ENCODE data around the gene INF2. TPM values are rescaled to one million over a fixed set of nuclear protein-coding genes. Genes with fewer than 3 reads are reported as not detected.

The INF2 gene
- total and polyA plus RNA-seq, 5 donors from 2014 or later: 4.2 to 74.3 (median 7.9) TPM

- Histone ChIP-seq H3K27me3 (ENCODE audit: control insufficient read depth, insufficient read depth, low read length) (no peaks in the 10 kb centered on the region), H3K4me3 (ENCODE audit: low read depth, low read length) (no peak overlapping the region), H3K36me3 (ENCODE audit: control insufficient read depth, insufficient read depth, low read length) (peaks cover 11% of the 10 kb centered on the region), H3K27ac (ENCODE audit: insufficient read depth, low read length, poor library complexity, severe bottlenecking) (no peak overlapping the region), H3K9me3 (ENCODE audit: control insufficient read depth in 2 of 2, low read length in 2 of 2) (no peaks in the 10 kb centered on the region), H3K4me1 (ENCODE audit: control insufficient read depth, insufficient read depth, low read length, poor library complexity, severe bottlenecking) (peaks cover 12% of the 10 kb centered on the region)
- Mint-ChIP-seq H3K36me3 (peaks cover 9% of the 10 kb centered on the region), H3K4me1 (peaks cover 0 to 31% (median 7%) of the 10 kb centered on the region in 4 donors), H3K27ac (peak overlapping the region in 1 of 3 donors; percentile 57), H3K4me3 (no peak overlapping the region), H3K27me3 (no peaks in the 10 kb centered on the region), H3K9me3 (no peaks in the 10 kb centered on the region)
- DNase-seq (no peak), ATAC-seq (ENCODE audit: low read depth in 2 of 2) (no peak)
Measured at GRCh38 chr14:104700225-104700651, 10.8 kb downstream of the INF2 start.

GRCh38 chr14:104700747-104701217 lies 11.4 kb downstream of the INF2 start:
- DNase-seq: no peak
- Mint-ChIP-seq H3K4me1 (peaks cover 0 to 25% (median 4%) of the 10 kb centered on the region in 4 donors), H3K4me3 (no peak overlapping the region), H3K9me3 (no peaks in the 10 kb centered on the region), H3K27ac (peak overlapping the region in 1 of 3 donors; percentile 57), H3K27me3 (no peaks in the 10 kb centered on the region), H3K36me3 (peaks cover 9% of the 10 kb centered on the region)
- Histone ChIP-seq H3K4me1 (ENCODE audit: control insufficient read depth, insufficient read depth, low read length, poor library complexity, severe bottlenecking) (peaks cover 7% of the 10 kb centered on the region), H3K36me3 (ENCODE audit: control insufficient read depth, insufficient read depth, low read length) (peaks cover 11% of the 10 kb centered on the region), H3K27ac (ENCODE audit: insufficient read depth, low read length, poor library complexity, severe bottlenecking) (no peak overlapping the region), H3K27me3 (ENCODE audit: control insufficient read depth, insufficient read depth, low read length) (no peaks in the 10 kb centered on the region), H3K9me3 (ENCODE audit: control insufficient read depth in 2 of 2, low read length in 2 of 2) (no peaks in the 10 kb centered on the region), H3K4me3 (ENCODE audit: low read depth, low read length) (no peak overlapping the region)
- no peak for ATAC-seq (ENCODE audit: low read depth in 2 of 2)

GRCh38 chr14:104701383-104702076 lies 12.1 kb downstream of the INF2 start:
- Histone ChIP-seq H3K27ac (ENCODE audit: insufficient read depth, low read length, poor library complexity, severe bottlenecking) (no peak overlapping the region), H3K4me1 (ENCODE audit: control insufficient read depth, insufficient read depth, low read length, poor library complexity, severe bottlenecking) (no peaks in the 10 kb centered on the region), H3K27me3 (ENCODE audit: control insufficient read depth, insufficient read depth, low read length) (no peaks in the 10 kb centered on the region), H3K9me3 (ENCODE audit: control insufficient read depth in 2 of 2, low read length in 2 of 2) (no peaks in the 10 kb centered on the region), H3K36me3 (ENCODE audit: control insufficient read depth, insufficient read depth, low read length) (peaks cover 11% of the 10 kb centered on the region), H3K4me3 (ENCODE audit: low read depth, low read length) (no peak overlapping the region)
- peak overlapping the region in 1 of 3 donors; percentile 46 for H3K27ac Mint-ChIP-seq
- no peaks in the 10 kb centered on the region for H3K9me3 Mint-ChIP-seq
- no peaks in the 10 kb centered on the region for H3K27me3 Mint-ChIP-seq
- no peak overlapping the region for H3K4me3 Mint-ChIP-seq
- peaks cover 9% of the 10 kb centered on the region for H3K36me3 Mint-ChIP-seq
- ATAC-seq (ENCODE audit: low read depth in 2 of 2) (no peak), DNase-seq (no peak)
- H3K4me1 Mint-ChIP-seq: peaks cover 0 to 18% (median 0%) of the 10 kb centered on the region in 4 donors

GRCh38 chr14:104702106-104702505 lies 12.7 kb downstream of the INF2 start:
- peaks cover 11% of the 10 kb centered on the region for H3K36me3 ChIP-seq (ENCODE audit: control insufficient read depth, insufficient read depth, low read length)
- Mint-ChIP-seq H3K4me1 (peaks cover 0 to 16% (median 0%) of the 10 kb centered on the region in 4 donors), H3K27me3 (no peaks in the 10 kb centered on the region), H3K27ac (peak overlapping the region in 1 of 3 donors; percentile 46), H3K4me3 (no peak overlapping the region), H3K36me3 (peaks cover 9% of the 10 kb centered on the region), H3K9me3 (no peaks in the 10 kb centered on the region)
- no peak overlapping the region for H3K4me3 ChIP-seq (ENCODE audit: low read depth, low read length)
- no peak overlapping the region for H3K27ac ChIP-seq (ENCODE audit: insufficient read depth, low read length, poor library complexity, severe bottlenecking)
- ATAC-seq (ENCODE audit: low read depth in 2 of 2) (no peak), DNase-seq (no peak)
- H3K4me1 ChIP-seq (ENCODE audit: control insufficient read depth, insufficient read depth, low read length, poor library complexity, severe bottlenecking): no peaks in the 10 kb centered on the region
- no peaks in the 10 kb centered on the region for H3K27me3 ChIP-seq (ENCODE audit: control insufficient read depth, insufficient read depth, low read length)
- no peaks in the 10 kb centered on the region for H3K9me3 ChIP-seq (ENCODE audit: control insufficient read depth in 2 of 2, low read length in 2 of 2)

- ATAC-seq (ENCODE audit: low read depth in 2 of 2) (no peak), DNase-seq (no peak)
- no peaks in the 10 kb centered on the region for H3K9me3 ChIP-seq (ENCODE audit: control insufficient read depth in 2 of 2, low read length in 2 of 2)
- no peak overlapping the region for H3K27ac ChIP-seq (ENCODE audit: insufficient read depth, low read length, poor library complexity, severe bottlenecking)
- no peak overlapping the region for H3K4me3 Mint-ChIP-seq
- H3K4me1 Mint-ChIP-seq: peaks cover 0 to 12% (median 0%) of the 10 kb centered on the region in 4 donors
- H3K36me3 ChIP-seq (ENCODE audit: control insufficient read depth, insufficient read depth, low read length): peaks cover 11% of the 10 kb centered on the region
- no peaks in the 10 kb centered on the region for H3K27me3 Mint-ChIP-seq
- H3K4me3 ChIP-seq (ENCODE audit: low read depth, low read length): no peak overlapping the region
- H3K36me3 Mint-ChIP-seq: peaks cover 9% of the 10 kb centered on the region
- H3K9me3 Mint-ChIP-seq: no peaks in the 10 kb centered on the region
- H3K27me3 ChIP-seq (ENCODE audit: control insufficient read depth, insufficient read depth, low read length): no peaks in the 10 kb centered on the region
- no peak overlapping the region for H3K27ac Mint-ChIP-seq
- no peaks in the 10 kb centered on the region for H3K4me1 ChIP-seq (ENCODE audit: control insufficient read depth, insufficient read depth, low read length, poor library complexity, severe bottlenecking)
Measured at GRCh38 chr14:104702673-104703072, 13.3 kb downstream of the INF2 start.

- H3K9me3 Mint-ChIP-seq: no peaks in the 10 kb centered on the region
- H3K4me1 Mint-ChIP-seq: peaks cover 0 to 7% (median 0%) of the 10 kb centered on the region in 4 donors
- DNase-seq (no peak), ATAC-seq (ENCODE audit: low read depth in 2 of 2) (no peak)
- H3K27ac Mint-ChIP-seq: no peak overlapping the region
- no peaks in the 10 kb centered on the region for H3K27me3 Mint-ChIP-seq
- no peaks in the 10 kb centered on the region for H3K9me3 ChIP-seq (ENCODE audit: control insufficient read depth in 2 of 2, low read length in 2 of 2)
- no peaks in the 10 kb centered on the region for H3K4me1 ChIP-seq (ENCODE audit: control insufficient read depth, insufficient read depth, low read length, poor library complexity, severe bottlenecking)
- no peaks in the 10 kb centered on the region for H3K27me3 ChIP-seq (ENCODE audit: control insufficient read depth, insufficient read depth, low read length)
- H3K27ac ChIP-seq (ENCODE audit: insufficient read depth, low read length, poor library complexity, severe bottlenecking): no peak overlapping the region
- H3K36me3 ChIP-seq (ENCODE audit: control insufficient read depth, insufficient read depth, low read length): peaks cover 11% of the 10 kb centered on the region
- peaks cover 9% of the 10 kb centered on the region for H3K36me3 Mint-ChIP-seq
- H3K4me3 Mint-ChIP-seq: no peak overlapping the region
- H3K4me3 ChIP-seq (ENCODE audit: low read depth, low read length): no peak overlapping the region
Measured at GRCh38 chr14:104703269-104703668, 13.9 kb downstream of the INF2 start.

GRCh38 chr14:104704252-104704651 lies 14.8 kb downstream of the INF2 start:
- H3K36me3 Mint-ChIP-seq: peaks cover 9% of the 10 kb centered on the region
- Histone ChIP-seq H3K27me3 (ENCODE audit: control insufficient read depth, insufficient read depth, low read length) (no peaks in the 10 kb centered on the region), H3K36me3 (ENCODE audit: control insufficient read depth, insufficient read depth, low read length) (peaks cover 11% of the 10 kb centered on the region), H3K4me3 (ENCODE audit: low read depth, low read length) (no peak overlapping the region), H3K27ac (ENCODE audit: insufficient read depth, low read length, poor library complexity, severe bottlenecking) (no peak overlapping the region), H3K9me3 (ENCODE audit: control insufficient read depth in 2 of 2, low read length in 2 of 2) (no peaks in the 10 kb centered on the region), H3K4me1 (ENCODE audit: control insufficient read depth, insufficient read depth, low read length, poor library complexity, severe bottlenecking) (peaks cover 4% of the 10 kb centered on the region)
- no peak for ATAC-seq (ENCODE audit: low read depth in 2 of 2)
- DNase-seq: no peak
- no peaks in the 10 kb centered on the region for H3K9me3 Mint-ChIP-seq
- no peak overlapping the region for H3K27ac Mint-ChIP-seq
- H3K4me1 Mint-ChIP-seq: peaks cover 0 to 5% (median 3%) of the 10 kb centered on the region in 4 donors
- no peaks in the 10 kb centered on the region for H3K27me3 Mint-ChIP-seq
- H3K4me3 Mint-ChIP-seq: no peak overlapping the region

All from CD4-positive, CD25-positive, alpha-beta regulatory T cell (primary cell).